GM19193 (cell line): Measurements from ENCODE around the gene FOXI3.

ENCODE experiments used
- POLR2A ChIP-seq: IDR thresholded peaks from 4 replicates; pipeline ENCODE4 v1.6.1; 2011; ENCODE audit not compliant: insufficient read depth, insufficient read length; ENCODE audit errors: extremely low read depth

FOXI3 gene

DNA sequence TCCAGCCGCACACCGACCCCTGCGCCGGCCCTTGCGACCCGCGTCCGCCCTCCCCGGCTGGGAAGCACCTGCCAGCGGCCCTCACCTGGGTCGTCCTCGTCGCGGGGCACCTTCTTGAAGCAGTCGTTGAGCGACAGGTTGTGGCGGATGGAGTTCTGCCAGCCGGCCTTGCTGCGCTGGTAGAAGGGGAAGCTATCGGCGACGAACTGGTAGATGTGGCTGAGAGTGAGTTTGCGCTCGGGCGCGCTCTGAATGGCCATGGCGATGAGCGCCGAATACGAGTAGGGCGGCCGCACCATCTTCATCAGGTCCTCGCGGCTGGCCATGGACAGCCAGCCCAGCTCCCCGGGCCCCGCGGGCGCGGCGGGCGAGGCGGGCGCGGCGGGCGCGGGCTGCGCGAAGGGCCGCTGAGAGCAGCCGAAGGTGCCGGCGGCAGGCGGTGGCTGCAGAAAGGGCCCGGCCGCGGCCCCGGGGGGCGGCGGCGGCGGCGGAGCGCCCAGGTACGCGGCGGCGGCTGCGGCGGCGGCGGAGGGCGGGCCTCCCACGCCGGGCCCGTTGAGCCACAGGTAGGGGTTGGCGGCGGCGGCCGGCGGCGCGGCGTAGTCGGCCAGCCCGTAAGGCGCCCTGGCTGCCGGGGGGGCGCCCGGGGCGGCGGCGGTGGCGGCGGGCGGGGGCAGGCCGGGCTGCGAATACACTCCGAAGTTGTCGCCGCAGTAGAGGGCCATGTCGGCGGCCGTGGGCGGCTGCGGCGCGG is 505 bp downstream of the FOXI3 start:
- TF ChIP-seq POLR2A: no peak

DNA sequence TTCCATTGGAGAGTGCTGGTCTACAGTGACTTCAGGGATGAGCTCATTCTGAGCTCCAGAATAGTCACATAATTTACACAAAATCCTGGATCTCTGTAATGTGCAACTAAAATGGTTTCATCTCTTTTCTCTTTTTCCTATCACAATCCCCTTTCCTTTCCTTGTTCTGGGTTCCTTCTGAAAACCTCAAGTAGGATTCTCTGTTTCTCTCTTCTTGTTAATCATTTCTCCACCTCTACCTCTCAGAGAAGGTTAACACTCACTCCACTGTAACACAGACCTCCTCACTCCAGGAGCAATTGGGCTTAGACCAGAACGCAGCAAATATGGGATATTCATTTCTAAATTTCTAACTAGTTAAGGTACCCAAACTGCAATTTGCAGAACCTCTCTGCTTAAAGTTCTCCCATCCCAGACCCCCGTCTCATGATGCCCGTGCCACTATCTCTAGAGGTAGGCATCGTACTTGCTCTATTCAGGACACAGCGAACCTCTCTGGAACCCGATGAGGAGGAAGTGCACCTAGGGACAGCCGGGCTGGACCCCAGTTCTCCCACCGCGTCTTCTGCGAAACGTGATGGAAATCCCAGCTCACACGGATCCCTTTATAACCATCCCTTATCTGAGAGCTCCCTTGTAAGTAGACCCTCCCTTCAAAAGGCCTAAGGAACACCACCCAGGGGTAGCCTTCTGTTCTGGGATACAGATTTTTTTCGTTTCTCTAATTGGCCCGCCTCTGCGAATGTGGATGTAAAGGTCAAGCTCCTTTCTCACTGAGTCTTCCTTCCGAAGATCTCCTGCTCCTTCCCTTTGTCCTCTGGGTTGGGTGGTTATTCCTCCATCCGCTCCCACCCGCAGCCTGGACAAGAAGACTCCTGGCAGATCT is 1.3 kb downstream of the FOXI3 start:
- no peak for TF ChIP-seq POLR2A

DNA sequence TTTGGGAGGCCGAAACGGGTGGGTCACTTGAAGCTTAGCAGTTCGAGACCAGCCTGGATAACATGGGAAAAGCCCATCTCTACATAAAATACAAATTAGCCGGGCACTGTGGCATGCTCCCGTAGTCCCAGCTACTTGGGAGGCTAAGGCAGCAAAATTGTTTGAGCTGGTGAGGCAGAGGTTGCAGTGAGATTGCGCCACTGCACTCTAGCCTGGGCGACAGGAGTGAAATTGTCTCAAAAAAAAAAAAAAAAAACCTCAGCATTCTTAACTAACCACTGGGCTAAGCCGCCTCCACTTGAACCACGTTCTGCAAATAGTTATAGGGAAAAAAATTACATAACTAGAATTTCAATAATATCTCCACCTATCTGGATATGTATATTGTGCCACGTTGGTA is 2.3 kb downstream of the FOXI3 start:
- no peak for TF ChIP-seq POLR2A

DNA sequence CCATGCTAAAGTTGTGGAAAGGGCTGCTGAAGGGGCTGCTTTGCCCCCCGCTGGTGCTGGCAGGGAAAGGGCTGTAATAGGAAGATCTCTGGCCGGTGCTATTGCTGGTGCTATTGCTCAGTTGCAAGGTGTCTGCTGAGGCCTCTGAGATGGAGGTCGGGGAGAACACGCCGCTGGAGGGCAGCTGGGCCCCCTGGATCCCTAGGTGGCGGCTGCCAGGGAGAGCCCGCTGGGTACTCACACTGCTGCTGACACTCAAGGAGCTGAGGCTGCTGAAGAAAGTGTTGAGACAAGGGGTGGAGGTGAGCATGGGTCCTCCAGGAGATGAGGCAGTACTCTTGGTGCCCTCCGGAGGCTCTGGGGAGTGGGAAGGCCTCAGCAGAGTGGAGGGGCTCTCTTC is 4.2 kb downstream of the FOXI3 start:
- no peak for TF ChIP-seq POLR2A

DNA sequence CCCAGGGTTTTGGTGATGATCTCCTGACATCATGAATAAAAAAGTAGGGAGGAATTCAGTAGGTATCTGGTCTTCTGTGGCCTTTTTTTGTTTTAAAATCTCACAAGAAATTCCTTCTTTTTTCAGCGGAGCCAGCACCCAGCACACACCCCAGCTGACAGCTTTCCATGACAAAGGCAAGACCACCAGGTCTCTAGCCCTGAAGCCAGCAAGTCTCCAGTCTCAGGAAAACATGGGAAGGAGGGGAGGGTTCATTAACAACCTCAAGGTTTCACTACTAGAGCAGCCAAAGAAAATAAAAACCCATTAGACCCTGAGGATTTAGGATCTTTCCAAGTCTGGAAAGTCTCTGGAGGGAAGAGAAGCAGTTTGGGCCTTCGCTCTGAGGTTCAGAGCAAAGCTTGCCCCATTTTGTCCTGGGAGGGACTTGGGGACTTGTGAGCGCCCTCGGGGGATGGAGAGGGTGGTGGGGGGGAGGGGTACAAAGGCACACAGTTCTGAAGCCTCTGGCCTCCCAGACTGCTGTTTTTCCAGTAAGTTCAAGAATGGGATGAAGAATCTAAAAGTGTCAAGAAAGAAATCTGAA is 9.0 kb downstream of the FOXI3 start:
- TF ChIP-seq POLR2A: no peak

DNA sequence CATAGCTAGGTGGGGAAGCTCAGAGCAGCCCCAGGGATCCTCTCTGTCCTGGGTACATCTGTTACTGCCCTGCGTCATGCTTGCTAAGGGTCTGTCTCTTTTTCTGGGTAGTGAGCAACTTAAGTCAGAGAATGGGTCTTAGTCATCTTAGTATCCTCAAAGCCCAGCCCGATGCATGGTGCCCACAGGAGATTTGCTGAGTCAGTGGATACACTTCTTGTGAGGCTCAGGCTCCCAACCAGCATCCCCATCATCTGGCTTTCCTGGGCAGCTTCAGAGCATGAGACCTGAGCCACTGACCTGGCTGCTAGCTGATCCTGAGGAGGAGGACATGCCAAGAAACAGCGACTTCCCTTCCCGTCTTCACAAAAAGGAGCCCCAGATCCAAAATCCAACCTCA is 10.0 kb downstream of the FOXI3 start:
- no peak for TF ChIP-seq POLR2A

DNA sequence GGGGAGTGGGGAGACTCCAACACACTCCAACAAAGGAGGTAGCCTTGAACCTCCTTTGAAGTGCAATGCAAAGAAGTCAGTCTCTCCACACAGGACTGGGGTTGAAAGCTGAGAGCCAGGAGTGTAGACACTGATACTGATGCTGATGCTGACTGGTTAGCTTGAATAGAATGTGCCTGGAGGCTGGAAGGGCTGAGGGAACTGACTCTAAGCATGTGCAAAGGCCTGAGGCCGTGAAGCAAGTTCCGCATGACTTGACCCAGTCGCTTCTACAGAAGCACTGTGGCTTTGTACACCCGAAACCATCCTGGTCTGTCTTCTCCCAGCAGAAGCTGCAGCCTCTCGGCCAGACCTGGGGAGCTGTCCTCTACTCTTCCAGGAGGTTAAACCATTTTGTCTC is 10.4 kb downstream of the FOXI3 start:
- TF ChIP-seq POLR2A: no peak

DNA sequence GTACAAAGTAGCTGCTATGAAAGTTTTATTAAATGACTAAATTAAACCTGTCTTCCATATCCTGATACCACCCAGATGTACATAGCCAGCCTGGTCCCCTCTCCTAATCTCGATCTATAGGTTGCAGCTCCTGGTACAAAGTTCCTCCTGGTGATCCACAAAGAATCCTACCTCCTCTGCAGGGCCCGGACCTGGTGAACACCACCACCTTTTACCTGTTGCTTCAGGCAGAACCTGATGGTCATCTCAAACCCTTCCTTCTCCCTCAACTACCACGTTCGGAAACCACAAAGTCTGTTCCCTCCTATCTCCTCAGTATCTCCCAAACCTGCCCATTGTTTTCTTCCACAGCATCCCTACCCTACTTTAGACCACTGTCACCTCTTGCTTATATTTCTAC is 15.5 kb downstream of the FOXI3 start:
- TF ChIP-seq POLR2A: no peak

DNA sequence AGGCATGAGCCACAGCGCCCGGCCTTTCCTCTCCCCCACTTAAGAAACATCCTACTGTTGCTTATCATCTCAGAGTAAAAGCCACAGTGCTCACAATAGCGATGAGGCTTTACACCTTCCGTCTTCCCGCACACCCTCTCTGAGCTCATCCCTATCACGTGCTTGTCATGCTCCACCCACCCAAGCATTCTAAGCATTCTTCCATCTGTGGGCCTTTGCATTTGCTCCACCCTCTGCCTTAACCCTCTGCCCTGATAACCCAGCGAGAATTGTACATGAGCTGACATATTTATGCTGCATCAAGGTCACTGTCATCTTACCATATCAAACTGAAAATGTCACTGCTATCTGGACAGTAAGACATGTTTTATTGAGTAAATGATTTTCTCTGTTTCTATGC is 22.6 kb downstream of the FOXI3 start:
- no peak for TF ChIP-seq POLR2A

DNA sequence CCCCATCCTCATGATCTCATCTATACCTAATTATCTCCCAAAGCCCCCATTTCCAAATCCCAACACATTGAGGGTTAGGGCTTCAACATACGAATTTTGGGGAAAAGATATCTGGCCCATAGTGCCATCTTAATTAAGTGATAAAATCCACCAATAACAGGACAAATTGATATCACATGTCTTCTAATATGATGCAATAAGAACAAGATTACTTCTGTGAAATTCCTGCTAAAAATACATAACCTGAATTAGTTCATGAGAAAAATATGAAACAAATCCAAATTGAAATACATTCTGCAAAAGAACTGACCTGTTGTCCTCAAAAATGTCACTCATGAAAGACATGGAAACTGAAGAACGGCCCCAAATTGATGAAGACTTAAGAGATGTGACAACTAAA is 28.8 kb downstream of the FOXI3 start:
- no peak for TF ChIP-seq POLR2A

DNA sequence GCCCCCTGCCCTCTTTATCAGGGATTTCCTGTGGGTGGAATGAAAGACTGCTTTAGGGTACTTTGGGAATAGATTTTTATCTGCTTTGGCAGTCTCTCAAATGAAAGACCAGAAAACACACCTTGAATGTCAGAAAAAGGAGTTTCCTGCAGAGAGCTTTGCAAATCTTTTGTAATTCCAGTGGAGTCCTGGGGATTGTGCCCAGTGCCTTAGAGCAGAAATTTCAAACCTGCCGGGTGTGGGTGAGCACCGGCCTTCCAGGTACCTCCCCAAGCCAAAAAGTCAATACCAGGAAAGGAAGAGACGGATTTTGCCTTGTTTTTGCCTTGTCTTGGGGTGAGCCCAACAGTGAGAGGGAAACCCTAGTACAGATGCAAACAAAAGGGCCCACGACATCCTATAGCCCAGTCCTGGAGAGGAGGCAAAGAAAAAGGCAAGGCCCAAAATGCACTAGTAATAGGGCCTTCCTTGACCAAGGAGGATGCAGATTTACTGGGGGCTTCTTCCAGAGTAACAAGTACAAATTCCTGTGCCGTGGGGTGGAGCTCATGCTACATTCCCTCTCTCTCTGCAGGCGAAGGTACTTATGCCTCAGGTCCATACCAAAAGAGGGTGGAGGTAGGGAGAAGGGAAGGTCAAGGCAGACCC is 36.4 kb downstream of the FOXI3 start:
- TF ChIP-seq POLR2A: no peak

DNA sequence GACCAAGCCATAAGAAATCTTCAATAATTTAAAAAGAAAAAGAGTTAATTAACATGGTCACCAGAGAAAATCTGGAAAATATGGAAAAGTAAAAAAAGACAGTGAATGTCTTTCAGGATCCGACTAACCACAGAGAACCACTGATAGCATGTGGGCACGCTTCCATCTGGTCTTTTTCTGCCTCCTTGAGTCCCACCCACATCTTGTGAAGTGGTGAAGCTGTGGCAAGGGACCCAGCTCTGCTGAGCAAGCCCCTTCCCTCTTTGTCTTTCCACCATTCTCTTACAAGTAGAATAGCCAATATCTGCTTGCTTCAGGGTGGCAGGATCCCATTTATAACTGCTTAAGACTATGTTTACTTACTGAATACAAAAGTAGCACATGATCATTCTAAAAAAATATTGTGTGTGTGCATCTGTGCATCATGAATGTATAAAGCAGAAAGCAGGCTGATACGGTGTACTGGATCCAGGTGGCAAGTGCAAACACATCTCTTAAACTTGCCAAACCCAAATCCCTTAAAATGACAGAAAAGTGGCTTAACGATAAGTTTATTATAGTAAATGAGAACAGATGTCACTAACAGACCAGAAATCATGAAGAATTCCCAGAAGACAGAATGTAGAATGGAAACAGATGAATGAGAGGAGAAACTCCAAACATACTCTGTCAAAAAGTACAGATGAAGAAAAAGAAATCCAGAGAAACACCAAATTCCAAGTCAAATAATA is 52.3 kb downstream of the FOXI3 start:
- no peak for TF ChIP-seq POLR2A

DNA sequence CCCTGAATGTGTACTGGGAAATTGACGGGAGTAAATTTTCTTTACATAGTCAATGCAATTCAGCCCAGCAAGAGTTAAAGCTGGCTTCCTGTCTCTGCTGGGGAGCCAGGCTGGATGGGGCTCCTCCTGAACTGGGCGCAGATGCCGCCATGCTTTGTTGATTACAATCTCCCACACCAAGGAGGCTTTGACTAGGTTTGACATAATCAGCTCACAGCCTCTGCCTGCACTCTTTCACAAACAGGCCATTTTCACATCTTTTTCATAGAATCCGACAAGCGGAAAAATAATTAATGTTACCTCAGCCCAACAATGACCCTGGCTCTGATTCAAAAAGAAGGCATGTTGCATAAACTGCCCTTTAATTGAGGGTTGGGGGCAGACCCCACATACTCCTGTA is 54.3 kb downstream of the FOXI3 start:
- TF ChIP-seq POLR2A: no peak
